ENCODE measurements around the gene NECAB3. TPM values are rescaled to one million over a fixed set of nuclear protein-coding genes. Genes with fewer than 3 reads are reported as not detected.

Gene NECAB3
- total and polyA plus RNA-seq, 2 of the 4 experiments (the other 2 are of a cell fraction) = 8.6 to 28.4 TPM

DNA sequence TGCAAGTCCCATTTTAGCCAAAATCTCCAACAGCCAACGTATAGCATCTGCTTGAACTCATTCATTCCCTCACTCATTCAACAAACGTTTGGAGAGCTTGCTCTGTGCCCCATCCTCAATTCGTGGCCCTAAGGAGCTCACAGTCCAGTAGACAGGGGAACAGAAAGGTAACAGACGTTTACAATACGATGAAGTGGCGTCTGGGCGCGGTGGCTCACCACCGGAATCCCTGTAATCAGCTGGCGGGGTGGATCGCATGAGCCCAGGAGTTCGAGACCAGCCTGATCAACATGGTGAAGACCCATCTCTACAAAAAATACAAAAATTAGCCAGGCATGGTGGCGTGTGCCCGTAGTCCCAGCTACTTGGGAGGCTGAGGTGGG lies 12.7 kb upstream of the NECAB3 start:
- peak overlapping the region; percentile 11; the same call in 1 of the 2 replicates for H3K14ac ChIP-seq (replicated peaks; ENCODE audit: low read depth, low read length)
- ATAC-seq (ENCODE audit: low read depth) = no peak
- no peak overlapping the region for H2BK15ac ChIP-seq (ENCODE audit: low read depth, low read length)
- no peak overlapping the region for H2BK5ac ChIP-seq (ENCODE audit: low read depth, low read length, poor library complexity, severe bottlenecking)
- H2AK9ac ChIP-seq (replicated peaks; ENCODE audit: low read depth, low read length, poor library complexity) = peak overlapping the region; percentile 28
- peak overlapping the region; percentile 93 for H2AFZ ChIP-seq (replicated peaks; ENCODE audit: low read length, poor library complexity)
- H4K5ac ChIP-seq (ENCODE audit: low read depth, low read length) = peak overlapping the region; percentile 92
- H4K8ac ChIP-seq (ENCODE audit: low read depth in 2 of 2, low read length in 2 of 2) = peak overlapping the region; percentile 93 to 96
- H3K27me3 ChIP-seq (ENCODE audit: control insufficient read depth, insufficient read depth, low read length) = no peaks in the 10 kb centered on the region
- H3K4me1 ChIP-seq (ENCODE audit: control insufficient read depth, insufficient read depth, low read length) = peaks cover 9% of the 10 kb centered on the region
- H3K9ac ChIP-seq (ENCODE audit: low read depth, low read length) = no peak overlapping the region
- dilution Hi-C loops (cut with HindIII; ENCODE audit: low sequenced_read_pairs, unreplicated experiment) = no loop called here
- no peak overlapping the region for H2BK120ac ChIP-seq (ENCODE audit: low read depth, low read length)
- 0 out of 2 replicates have a peak, but pooled peaks cover 13% of the 10 kb centered on the region for H3K9me1 ChIP-seq (ENCODE audit: insufficient read depth, low read length)
- H3K4ac ChIP-seq (ENCODE audit: low read depth, low read length) = peak overlapping the region; percentile 61
- H4K91ac ChIP-seq (ENCODE audit: insufficient read depth, low read depth, low read length) = no peak overlapping the region
- CTCF ChIA-PET = no interaction called here
- intact Hi-C loops (cut with micrococcal nuclease) = no loop called here
- H4K20me1 ChIP-seq (ENCODE audit: insufficient read depth, low read length) = peaks cover 6% of the 10 kb centered on the region; the same call in 1 of the 2 replicates
- no TSS peak for BruUV-seq (replicated peaks)
- H2BK20ac ChIP-seq (ENCODE audit: low read depth, low read length) = no peak overlapping the region
- DNase-seq = no peak
- no peak overlapping the region for H3K27ac ChIP-seq (ENCODE audit: insufficient read depth, low read length)
- peaks cover 7 to 27% of the 10 kb centered on the region in 2 experiments; a peak in 2 of 4 replicates for H3K79me1 ChIP-seq (ENCODE audit: low read depth in 1 of 2, low read length in 2 of 2)
- peak overlapping the region; percentile 95; the same call in 1 of the 2 replicates for H3K4me2 ChIP-seq (ENCODE audit: low read depth, low read length)
- TF ChIP-seq BHLHE40 (IDR thresholded peaks at IDR 0.05; ENCODE audit: low read depth, low read length) (no peak), MAFK (IDR thresholded peaks at IDR 0.05; ENCODE audit: low read depth, low read length) (no peak)
- H3K9me3 ChIP-seq (ENCODE audit: control insufficient read depth, insufficient read depth, low read length) = no peaks in the 10 kb centered on the region
- H3K4me3 ChIP-seq (ENCODE audit: insufficient read depth, low read depth, low read length) = no peak overlapping the region
- in situ Hi-C loops (cut with MboI; ENCODE audit: low sequenced_read_pairs) = no loop called here
- H3K36me3 ChIP-seq (ENCODE audit: control insufficient read depth, insufficient read depth, low read length) = no peaks in the 10 kb centered on the region
- peak overlapping the region; percentile 6 for H2AK5ac ChIP-seq (ENCODE audit: low read depth, low read length)
- POLR2A ChIA-PET (ENCODE audit: unreplicated experiment) = no interaction called here
- H3K23ac ChIP-seq (ENCODE audit: low read depth, low read length) = no peak overlapping the region
- no peak overlapping the region for H3K18ac ChIP-seq (ENCODE audit: low read depth, low read length)
- H3K56ac ChIP-seq (ENCODE audit: extremely low read depth, insufficient read depth, low read length) = no peak overlapping the region
- 87% methylated on average over 9 of the region's 14 CpGs; no CpG with 5 or more reads in 1 of the 2 experiments for WGBS, 2 experiments (ENCODE audit: extremely low coverage in 2 of 2, insufficient read length in 1 of 2)

Data from IMR-90 (cell line).